HG02970 (cell line): ENCODE data around the gene PPP1R12B.
"Not testable (repeated sequence)": the region's sequence is repeated elsewhere in the genome, so short reads cannot be mapped to it uniquely, and the experiment has no call there.

ENCODE experiments used
- ATAC-seq: cut with Tn5 transposase; IDR thresholded peaks from one replicate; pipeline ENCODE4 v1.9.1; 2021; ENCODE audit warnings: mild to moderate bottlenecking, moderate library complexity, moderate number of reproducible peaks; ENCODE audit not compliant: unreplicated experiment, low FRiP score

PPP1R12B gene

DNA sequence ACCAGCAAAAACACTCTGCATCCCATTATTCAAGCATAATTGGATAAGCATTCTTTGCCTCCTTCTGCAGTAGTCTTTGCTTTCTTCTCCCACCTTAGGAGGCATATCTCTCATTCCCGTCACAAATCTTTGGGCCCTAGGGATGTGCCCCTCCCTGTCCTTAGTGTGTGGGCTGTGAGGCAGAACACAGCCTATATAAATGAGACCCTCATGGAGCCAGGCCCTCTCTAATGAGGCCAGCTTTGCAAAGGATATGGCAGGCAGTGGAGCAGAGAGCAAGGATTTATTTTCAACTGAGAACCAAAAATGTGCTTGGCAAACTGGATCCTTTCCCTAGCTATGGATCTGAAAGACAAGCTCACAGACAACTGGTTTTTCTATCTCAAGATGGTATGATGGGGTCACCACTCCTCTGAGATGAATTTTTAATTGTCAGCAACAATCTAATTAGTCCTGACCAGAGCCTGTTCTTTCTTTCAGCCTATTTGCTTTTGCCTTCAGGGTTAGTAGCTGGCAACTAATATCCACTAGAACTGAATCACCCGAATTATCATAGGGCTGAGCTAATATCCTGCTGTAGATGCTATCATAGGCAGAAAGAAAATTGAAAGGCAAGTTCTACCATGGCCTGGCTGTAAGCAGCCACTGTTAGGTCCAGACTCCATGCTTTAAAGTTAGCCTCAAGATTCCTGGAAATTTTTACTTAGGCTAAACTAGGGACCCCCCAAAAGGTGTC is 227.6 kb downstream of the PPP1R12B start:
- ATAC-seq: no peak

DNA sequence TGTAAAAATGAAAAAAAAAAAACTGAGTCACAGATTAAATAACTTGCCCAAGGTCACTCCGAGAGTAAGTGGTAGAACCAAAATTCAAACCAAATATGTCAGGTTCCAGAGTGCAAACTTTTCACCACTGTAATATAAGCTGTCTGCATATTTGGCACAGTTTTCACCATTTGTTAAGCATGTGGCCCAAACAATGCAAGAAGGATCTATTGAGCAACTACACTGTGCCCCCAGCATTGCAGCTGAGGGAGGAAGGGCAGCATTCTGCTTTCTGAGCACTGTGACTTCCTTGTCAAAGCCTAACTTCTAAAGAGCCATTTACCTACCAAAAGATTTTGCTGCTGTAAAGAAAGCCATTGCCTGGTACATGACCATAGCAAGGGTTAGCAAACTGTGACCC is 228.3 kb downstream of the PPP1R12B start:
- ATAC-seq: no peak

DNA sequence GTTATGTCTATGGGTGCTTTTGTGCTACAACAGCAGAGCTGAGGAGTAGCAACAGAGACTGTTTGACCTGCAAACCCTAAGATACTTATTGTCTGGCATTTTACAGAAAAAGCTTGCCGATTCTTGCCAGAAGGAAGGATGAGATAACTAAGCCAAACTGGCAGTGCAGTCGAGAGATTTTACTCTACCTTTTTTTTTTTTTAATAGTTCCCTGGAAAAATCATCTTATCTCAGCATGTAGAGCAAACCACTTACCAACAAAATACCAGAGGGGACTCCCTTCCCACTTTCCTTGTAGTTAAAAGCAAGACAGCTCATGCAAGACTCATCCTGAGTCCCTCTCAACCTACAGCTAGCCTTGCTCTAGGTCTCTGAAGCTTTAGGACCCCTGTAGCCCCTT is 228.9 kb downstream of the PPP1R12B start:
- no peak for ATAC-seq

DNA sequence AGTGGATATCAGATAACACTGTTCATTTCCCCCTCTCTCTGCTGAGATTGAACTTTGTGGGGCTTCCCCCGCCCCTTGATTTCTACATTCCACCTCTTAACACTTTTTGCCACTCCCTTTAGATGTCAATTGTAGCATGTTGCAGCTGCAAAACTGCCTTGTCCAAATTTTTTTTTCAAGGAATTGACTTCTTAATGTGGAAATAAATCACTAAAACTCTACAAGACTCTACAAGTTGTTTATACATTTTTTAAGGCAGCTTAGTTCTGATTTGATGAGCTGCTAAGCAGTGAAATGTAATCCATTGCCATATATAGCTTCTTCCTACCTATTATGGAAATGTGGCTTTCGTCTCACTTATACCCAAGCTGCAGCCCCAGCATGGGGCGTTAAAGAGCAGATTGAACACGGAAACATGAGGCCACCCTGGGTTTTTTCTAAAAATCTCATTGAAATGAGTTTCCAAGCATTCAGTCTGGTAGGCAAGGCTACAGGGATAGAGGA is 229.6 kb downstream of the PPP1R12B start:
- ATAC-seq: no peak

DNA sequence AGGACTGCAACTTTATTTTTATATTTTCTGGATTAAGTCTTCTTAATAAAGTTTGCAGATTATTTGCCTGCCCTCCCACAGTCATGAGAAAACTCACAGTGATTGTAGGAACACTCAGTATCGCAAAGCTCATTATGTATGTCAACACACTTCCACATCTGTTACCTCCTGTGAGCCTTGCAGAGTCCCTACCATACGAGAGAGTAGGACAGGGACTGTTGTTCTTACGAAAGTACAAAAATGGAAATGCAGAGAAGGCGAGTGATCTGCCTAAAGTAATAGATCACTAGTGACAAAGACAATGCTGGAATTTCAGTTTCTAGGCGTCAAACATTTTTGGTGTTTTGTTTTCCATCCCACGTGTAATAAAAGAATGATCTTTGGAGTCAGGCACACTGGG is 230.1 kb downstream of the PPP1R12B start:
- no peak for ATAC-seq

DNA sequence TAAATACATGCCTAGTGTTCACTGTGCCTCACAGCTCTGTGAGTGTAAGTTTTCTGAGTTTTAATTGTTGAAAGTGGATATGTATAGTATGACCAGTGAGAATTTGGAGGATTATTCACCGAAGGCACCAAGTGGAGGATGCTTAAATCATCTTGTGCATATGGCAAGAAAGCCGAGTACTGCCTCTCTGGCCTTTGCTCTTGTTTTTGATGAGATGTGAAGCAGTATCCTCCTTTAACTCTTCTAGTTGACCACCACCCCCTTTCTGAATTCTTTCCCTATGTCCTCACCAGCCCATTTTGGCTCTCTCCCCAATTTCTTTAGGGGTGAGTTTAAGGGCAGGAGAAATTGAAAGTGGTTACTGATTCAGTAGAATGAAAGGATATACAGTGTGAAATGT is 231.3 kb downstream of the PPP1R12B start:
- ATAC-seq: no peak

DNA sequence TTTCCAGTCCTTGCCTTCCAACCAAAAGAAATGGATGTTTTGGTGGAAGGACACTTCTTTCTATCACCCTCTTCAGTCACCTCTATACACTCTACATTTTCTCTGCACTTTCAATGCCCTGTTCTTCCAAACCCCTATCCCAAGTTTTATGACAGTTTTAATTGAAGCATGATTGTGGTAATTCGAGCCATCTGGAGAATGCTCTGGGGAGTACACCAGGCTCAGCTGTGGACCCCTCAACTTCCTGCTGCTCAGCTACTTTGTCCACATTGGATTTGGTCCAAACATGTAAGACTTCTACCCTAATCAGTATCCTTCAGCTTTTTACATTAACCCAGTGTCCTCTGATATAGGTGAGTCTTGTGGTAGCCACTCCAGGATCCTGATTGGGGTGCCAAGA is 232.1 kb downstream of the PPP1R12B start:
- no peak for ATAC-seq

DNA sequence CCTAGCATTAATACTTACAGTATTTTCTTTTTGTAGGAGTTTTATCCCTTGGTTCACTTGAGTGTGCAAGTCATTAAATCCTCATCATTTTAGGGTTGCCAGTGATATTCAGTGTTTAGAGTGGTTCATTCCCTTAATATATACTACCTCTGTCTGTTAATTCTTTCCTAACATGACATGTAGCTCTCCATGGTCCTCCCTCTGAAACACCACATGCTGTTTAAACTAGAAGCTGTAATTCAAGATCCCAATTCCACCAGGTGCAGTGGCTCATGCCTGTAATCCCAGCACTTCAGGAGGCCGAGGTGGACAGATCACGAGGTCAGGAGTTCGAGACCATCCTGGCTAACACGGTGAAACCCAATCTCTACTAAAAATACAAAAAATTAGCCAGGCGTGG is 233.9 kb downstream of the PPP1R12B start:
- not testable (repeated sequence) for ATAC-seq

DNA sequence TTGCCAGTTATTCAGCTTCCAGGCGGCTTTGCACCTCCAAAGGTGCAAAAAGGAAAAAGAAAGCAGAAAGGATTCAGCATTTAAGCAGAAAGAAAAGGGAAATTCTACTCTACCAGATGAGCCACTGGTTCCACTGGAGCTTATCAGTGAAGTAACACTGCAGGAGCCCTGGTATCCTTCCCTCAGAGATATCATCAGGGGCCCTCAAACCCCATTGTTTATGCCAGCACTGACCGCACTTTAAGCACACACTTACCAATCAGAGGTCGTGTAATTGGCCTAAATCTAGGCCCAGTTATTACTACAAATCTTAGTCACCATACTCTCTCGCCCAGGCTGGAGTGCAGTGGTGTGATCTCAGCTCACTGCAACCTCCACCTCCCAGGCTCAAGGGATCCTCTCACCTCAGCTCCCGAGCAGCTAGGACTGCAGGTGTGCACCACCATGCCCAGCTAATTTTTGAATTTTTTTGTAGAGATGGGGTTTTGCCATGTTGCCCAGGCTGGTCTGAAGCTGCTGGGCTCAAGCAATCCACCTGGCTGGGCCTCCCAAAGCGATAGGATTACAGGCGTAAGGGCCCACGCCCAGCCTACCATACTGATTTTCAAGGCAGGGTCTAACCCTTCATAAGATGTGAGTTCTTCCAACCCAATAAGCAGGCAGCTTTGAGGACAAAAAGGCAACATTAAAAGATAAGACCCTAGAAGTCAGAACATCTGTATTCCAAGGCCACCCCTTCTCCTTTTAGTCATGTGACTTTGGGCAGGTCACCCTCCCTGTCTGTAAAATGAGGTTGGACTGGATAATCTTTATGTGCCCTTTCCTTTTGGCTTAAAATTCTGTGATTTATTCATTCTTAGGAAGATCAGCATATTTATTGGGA is 236.4 kb downstream of the PPP1R12B start:
- ATAC-seq: no peak

DNA sequence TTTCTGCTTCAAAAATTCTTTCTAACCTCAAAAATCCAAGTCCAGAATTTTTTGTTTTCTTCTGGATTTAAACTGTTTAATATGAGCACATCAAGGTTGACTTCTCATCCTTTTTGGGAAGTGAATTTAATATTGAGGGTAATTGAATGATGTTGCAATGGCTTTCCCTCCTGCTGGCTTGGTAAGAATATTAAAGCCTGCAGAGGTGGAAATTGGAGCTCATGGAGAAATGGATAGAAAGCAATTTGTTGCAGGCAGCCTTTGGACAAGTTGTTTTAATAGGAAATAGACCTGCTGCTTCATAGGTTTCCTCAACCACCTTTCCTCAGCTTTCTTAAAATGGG is 237.1 kb downstream of the PPP1R12B start:
- no peak for ATAC-seq

DNA sequence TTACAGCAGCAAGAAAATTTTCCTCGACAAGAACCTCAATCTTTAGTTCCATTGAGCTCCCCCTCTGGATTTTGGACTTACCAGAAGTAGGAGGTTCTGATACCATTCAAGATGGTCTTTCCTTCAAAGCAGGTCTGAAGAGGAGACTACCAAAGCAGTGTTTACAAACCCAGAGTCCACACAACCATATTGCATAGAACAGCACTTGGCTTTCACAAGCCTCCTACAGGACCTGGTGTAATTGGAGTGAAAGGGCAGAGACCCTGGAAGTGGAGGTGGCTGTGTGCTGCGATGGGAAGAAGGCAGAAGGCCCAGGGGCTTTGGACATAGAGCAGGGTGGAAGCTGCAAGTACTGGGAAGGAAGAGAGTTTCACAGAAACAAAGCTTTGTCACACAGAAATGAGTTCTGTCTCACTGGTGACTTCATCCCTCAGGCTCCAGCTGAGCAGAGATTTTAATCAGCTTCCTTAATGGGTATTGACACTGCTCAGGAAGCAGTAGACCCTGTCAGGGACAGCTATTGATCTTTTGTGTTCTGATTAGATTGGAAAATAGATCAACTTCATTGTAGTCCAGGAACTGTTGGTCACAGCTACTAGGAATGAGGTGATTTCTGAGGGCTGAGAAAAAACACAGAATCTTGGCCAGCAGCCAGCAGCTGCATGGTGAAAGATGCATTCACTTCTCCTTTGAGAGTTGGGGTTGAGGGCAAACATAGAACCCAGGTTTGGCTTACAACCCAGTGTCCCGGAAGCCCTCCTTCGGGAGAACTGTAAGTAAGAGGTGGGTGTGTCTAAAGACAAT is 237.7 kb downstream of the PPP1R12B start:
- ATAC-seq: no peak

DNA sequence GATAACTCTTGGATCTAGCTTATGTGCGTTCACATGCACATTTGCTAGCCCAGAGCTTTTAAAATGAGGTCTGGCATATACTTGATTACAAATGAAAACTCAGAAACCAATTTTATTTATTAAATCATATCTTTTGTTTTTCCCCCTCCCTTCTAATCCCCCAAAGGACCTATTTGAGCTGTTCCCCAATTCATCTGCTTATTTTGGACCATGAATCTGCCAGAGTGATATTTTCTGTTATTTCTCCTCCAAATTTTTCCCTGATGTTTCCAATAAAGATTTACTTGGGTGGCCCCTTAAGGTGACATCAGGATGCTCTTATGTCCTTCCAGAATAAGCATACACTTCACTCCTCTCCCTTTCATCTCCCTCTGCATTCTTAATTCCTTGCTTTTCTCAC is 238.4 kb downstream of the PPP1R12B start:
- no peak for ATAC-seq

DNA sequence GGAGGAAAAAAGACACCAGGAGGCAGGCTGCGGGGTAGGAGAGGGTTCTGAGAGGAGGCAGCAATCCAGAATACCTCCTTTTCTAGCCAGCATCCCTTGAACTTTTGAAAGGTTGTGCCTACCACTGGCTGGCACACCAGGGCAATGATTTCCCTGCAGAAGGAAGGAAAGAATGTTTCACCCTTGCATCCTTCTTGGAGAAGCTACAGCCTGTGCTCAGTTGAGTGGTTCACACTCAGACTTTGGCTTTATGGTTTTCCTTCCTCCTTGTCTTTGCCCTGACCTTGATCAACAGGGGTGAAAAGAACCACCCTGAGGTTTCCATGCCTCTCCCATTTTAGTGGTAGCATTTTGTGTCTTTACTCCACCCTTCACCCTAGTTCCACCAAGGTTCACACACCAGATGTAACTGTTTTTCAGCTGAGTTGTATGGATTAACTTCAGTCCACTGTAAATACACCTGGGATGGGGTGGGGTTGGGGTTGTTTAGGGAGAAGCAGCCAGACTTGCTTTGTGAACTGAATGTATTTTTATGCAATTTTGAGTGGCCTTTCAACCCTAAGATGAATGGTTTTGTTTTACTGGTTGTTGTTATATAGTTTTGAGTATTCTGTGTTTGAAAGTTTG is 239.5 kb downstream of the PPP1R12B start:
- ATAC-seq: no peak

DNA sequence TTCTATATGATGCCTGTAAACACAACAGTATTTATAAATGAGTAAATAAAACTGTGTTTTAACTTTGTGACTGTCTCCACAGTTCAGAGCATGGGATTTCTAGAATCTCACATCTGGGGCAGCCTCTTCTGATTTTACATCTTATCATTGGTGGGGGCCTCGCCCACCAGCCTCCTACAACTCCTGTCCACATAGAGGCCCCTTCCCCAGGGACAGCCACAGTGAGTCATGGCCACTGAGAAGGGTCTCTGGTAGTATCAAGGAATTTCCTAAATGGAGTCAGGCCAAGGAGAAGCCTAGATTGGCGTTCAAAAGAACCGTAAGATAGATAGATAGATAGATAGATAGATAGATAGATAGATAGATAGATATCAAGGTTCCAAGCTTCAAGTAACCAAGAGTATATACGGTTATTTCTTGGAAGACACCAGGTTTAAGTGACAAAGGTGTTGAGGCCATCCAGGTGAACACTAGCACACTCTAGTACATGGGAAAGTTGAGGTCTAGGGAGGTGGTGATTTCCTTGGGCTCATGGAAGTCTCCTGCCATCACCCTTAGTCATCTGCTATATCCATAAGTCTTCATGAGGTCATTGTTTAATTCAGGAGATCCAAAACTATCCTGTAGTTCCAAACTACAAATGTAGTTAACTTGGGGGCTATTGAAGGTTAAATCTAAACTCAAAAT is 240.1 kb downstream of the PPP1R12B start:
- no peak for ATAC-seq

DNA sequence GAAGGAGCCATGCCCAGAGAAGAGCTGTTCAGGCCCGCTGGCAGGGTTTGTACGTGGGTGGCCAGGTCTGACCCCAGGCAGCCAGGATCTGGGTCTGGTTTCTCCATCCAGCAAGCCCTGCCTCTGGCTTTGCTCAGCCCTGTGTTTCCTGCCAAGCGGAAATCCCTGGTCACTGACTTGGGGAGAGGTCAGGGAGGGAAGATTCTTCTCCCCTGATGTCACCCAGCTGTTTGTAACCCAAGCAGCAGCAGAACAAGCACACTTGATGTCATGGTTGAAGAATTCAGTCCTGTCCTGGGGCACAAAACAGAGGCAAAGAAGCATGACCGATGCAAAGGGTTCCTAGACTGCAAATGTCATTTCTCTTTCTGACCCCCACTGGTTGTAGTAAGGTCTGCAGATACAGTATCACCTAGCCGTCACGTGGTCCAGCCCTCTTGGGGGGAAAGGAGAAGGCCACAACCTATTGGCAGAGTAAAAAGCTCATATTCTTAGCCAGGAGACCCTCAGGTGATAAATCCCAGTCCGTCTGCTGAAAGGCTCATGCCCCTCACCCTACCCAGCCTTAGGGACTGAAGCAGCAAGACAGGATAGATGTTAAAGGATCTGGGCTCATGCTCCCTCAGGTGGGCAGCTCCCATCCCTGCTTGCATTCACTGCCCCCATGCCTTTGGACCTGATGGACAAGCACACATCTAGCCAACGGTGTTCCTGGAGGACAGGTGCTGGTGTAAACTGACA is 240.9 kb downstream of the PPP1R12B start:
- no peak for ATAC-seq

DNA sequence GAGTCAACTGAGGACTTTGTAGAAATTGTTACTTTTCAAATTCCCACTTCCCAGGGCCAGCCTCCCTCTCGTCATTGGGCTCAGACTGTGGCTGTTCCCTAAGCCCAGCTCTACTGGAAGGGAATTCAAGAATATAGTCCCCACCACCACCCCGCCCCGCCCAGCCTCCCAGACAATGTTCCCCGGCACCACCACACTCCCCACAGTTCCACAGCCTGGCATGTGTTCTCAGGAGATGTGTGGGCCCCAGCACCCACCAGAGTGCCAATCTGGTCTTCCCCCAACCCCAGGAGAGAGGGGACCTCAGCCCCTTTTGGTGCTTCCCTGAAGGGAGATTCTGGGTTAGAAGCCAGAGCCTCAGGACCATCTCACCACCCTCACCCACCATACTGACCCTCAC is 241.6 kb downstream of the PPP1R12B start:
- no peak for ATAC-seq

DNA sequence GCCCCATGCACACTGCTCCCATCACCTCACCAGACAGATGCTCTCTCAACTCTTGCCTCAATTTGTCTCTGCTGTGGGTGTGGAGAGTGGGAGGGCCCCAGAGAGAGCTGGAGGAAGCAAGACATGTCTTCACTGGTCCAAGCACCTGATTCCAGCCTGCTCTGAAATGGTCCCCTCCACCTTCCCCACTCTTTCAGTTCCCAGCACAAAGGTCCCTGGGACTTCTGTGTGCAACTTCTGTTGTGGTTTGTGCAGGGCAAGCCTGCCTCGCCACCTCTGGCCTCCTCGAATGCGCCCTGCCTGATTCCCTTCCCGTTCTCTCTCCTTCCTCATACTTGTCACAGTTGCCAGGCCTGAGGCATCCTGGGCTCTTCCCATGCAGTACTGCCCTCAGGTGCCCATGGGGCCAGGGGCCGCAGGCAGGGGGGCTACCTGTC is 242.5 kb downstream of the PPP1R12B start:
- no peak for ATAC-seq

DNA sequence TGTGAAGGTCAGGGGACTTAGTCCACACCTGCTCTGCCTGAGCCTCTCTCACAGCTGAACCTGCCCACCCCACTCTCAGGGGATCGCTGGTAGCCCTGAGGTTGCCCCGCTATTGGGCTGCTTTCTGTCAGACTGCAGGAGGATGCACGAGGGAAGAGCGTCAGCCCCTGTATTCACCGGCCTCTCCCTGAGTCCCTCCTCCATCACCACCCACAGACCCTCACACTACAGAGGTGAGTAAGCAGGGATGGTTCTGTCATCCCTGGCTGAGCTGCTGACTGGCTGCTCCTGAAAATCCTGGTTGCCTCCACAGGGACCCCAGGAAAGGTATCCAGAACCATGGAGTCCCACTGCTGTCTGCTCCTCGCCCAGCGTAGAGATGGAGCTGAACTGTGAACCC is 243.0 kb downstream of the PPP1R12B start:
- no peak for ATAC-seq

DNA sequence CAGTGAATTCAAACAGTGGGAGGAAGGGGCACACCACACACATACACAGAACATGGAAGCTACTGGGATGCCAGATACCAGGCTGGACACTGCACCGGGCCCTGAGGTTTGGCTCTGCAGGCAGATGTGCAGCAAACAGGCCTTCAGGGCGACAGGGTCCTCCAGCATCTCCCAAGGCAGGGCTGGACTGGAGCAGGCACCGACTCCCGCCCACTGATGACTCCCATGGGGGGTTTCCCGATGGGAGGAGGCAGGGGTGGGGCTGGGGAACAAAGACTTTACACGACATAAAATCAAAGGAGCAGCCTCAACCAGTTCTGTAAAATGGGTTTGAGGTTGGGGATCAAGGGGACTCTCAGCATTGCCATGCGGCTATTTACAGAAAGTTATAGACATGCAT is 243.6 kb downstream of the PPP1R12B start:
- ATAC-seq: no peak
